GM19395 (cell line): ENCODE data around the gene RANBP9.

ENCODE experiments used
- ATAC-seq: cut with Tn5 transposase; IDR thresholded peaks from one replicate; pipeline ENCODE4 v1.9.1; 2021; ENCODE audit warnings: mild to moderate bottlenecking, moderate library complexity; ENCODE audit not compliant: unreplicated experiment

Gene RANBP9

GRCh38 chr6:13604546-13605416 is 106.9 kb downstream of the RANBP9 start:
- no peak for ATAC-seq

GRCh38 chr6:13604135-13604534 is 107.5 kb downstream of the RANBP9 start:
- ATAC-seq = no peak

GRCh38 chr6:13600036-13600435 is 111.6 kb downstream of the RANBP9 start:
- ATAC-seq = no peak

GRCh38 chr6:13597073-13597472 is 114.6 kb downstream of the RANBP9 start:
- ATAC-seq = no peak

GRCh38 chr6:13593720-13594119 is 117.9 kb downstream of the RANBP9 start:
- no peak for ATAC-seq

GRCh38 chr6:13593103-13593502 is 118.5 kb downstream of the RANBP9 start:
- no peak for ATAC-seq

GRCh38 chr6:13591205-13591921 is 120.3 kb downstream of the RANBP9 start:
- ATAC-seq = no peak

GRCh38 chr6:13590574-13591153 is 121.0 kb downstream of the RANBP9 start:
- no peak for ATAC-seq

GRCh38 chr6:13589801-13590200 is 121.8 kb downstream of the RANBP9 start:
- no peak for ATAC-seq

GRCh38 chr6:13586603-13587542 is 124.8 kb downstream of the RANBP9 start:
- no peak for ATAC-seq

GRCh38 chr6:13581700-13582229 is 129.9 kb downstream of the RANBP9 start:
- ATAC-seq = no peak

GRCh38 chr6:13579911-13580310 is 131.7 kb downstream of the RANBP9 start:
- ATAC-seq = no peak

- no peak for ATAC-seq
These were observed 133.7 kb downstream of the RANBP9 start for GRCh38 chr6:13577926-13578325.

GRCh38 chr6:13576017-13576416 is 135.6 kb downstream of the RANBP9 start:
- ATAC-seq = no peak

GRCh38 chr6:13575377-13575775 is 136.3 kb downstream of the RANBP9 start:
- no peak for ATAC-seq

- peak; percentile 81 for ATAC-seq
These were observed 136.9 kb downstream of the RANBP9 start, which contains the start of gene SIRT5 for GRCh38 chr6:13574571-13575376. SIRT5 (plus strand) TSS chr6:13574601; CDS start chr6:13584111, 9,510 bp downstream.

- ATAC-seq = peak; percentile 65
These were observed 137.5 kb downstream of the RANBP9 start for GRCh38 chr6:13574149-13574570.

GRCh38 chr6:13573669-13574110 is 137.9 kb downstream of the RANBP9 start:
- no peak for ATAC-seq

- no peak for ATAC-seq
These were observed 138.5 kb downstream of the RANBP9 start for GRCh38 chr6:13572951-13573654.
